ENCODE results near the gene SLC35A5.

GRCh38 chr3:112519424-112520001 is 42.3 kb upstream of the SLC35A5 start:
- TF ChIP-seq CTCF (IDR thresholded peaks at IDR 0.05) (peak; percentile 71), CREM (CRISPR knock-in tag; IDR thresholded peaks at IDR 0.05) (no peak), KAT7 (CRISPR knock-in tag; IDR thresholded peaks at IDR 0.05; ENCODE audit: borderline replicate concordance) (no peak), PRDM15 (CRISPR knock-in tag; IDR thresholded peaks at IDR 0.05) (no peak), FOXK1 (CRISPR knock-in tag; IDR thresholded peaks at IDR 0.05) (no peak), MAX (CRISPR knock-in tag; IDR thresholded peaks at IDR 0.05) (no peak), ZNF317 (CRISPR knock-in tag; IDR thresholded peaks at IDR 0.05; ENCODE audit: borderline replicate concordance, low read depth) (no peak), TEAD4 (CRISPR knock-in tag; IDR thresholded peaks at IDR 0.05) (no peak), ZNF121 (CRISPR knock-in tag; IDR thresholded peaks at IDR 0.05) (no peak), NR2C2 (CRISPR knock-in tag; IDR thresholded peaks at IDR 0.05) (no peak), E2F4 (CRISPR knock-in tag; IDR thresholded peaks at IDR 0.05; ENCODE audit: borderline replicate concordance, low read depth) (no peak), ETV6 (CRISPR knock-in tag; IDR thresholded peaks at IDR 0.05) (no peak)
- TF ChIP-seq, protein P1, sequence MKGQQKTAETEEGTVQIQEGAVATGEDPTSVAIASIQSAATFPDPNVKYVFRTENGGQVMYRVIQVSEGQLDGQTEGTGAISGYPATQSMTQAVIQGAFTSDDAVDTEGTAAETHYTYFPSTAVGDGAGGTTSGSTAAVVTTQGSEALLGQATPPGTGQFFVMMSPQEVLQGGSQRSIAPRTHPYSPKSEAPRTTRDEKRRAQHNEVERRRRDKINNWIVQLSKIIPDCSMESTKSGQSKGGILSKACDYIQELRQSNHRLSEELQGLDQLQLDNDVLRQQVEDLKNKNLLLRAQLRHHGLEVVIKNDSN (CRISPR knock-in tag; IDR thresholded peaks at IDR 0.05) = no peak
